Muscle layer of duodenum (tissue), 2 donors: ENCODE results near the gene HS6ST3.
"Not testable (repeated sequence)": the region's sequence is repeated elsewhere in the genome, so short reads cannot be mapped to it uniquely, and the experiment has no call there.

Experiments
- H3K27ac ChIP-seq: one replicate; pipeline ENCODE4 v1.7.0; 2013; ENCODE audit warnings: mild to moderate bottlenecking, low read length
- H3K27me3 ChIP-seq: one replicate; pipeline ENCODE4 v1.7.0; 2013; ENCODE audit warnings: low read depth, mild to moderate bottlenecking, control low read depth, low read length
- H3K36me3 ChIP-seq, 2 donors: one replicate each; pipeline ENCODE4 v1.7.0; 2013; ENCODE audit warnings: low read length in 2 of 2, control low read depth in 1 of 2, mild to moderate bottlenecking in 1 of 2; ENCODE audit not compliant: insufficient read depth in 2 of 2, control insufficient read depth in 1 of 2
- H3K4me1 ChIP-seq, 2 donors: one replicate each; pipeline ENCODE4 v1.7.0; 2013; ENCODE audit warnings: low read length in 2 of 2, mild to moderate bottlenecking in 2 of 2, control low read depth in 1 of 2, moderate library complexity in 1 of 2; ENCODE audit not compliant: insufficient read depth in 2 of 2, control insufficient read depth in 1 of 2
- H3K4me3 ChIP-seq, 2 donors: one replicate each; pipeline ENCODE4 v1.7.0; 2013; ENCODE audit warnings: low read length in 2 of 2, low read depth in 1 of 2, mild to moderate bottlenecking in 1 of 2
- H3K9me3 ChIP-seq, 2 donors: one replicate each; pipeline ENCODE4 v1.7.0; 2013; ENCODE audit warnings: low read length in 2 of 2, control low read depth in 1 of 2, mild to moderate bottlenecking in 1 of 2; ENCODE audit not compliant: control insufficient read depth in 1 of 2
- donor health status: healthy.

The HS6ST3 gene

GRCh38 chr13:96778302-96778701 lies 688.4 kb downstream of the HS6ST3 start:
- not testable (repeated sequence) for H3K27ac ChIP-seq, H3K36me3 ChIP-seq, H3K4me1 ChIP-seq, H3K9me3 ChIP-seq, H3K27me3 ChIP-seq, H3K4me3 ChIP-seq

DNA sequence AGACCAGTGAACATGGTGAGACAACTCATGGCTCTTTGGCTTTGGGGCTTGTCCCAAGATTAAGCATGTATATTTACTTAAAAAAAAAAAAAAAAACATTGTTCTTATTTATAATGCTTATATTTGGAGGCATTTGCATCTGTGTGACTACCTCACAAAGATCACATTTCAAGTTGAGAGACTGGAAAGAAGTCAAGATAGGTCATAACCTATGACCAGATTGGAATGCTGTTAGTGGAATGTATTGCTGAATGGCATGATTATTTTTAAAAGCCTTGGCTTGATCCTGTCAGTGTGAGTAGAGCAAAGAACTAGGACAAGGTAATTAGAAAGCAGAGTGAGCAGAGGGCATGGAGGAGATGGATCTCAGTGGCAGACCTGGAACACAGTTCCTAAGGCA lies 689.8 kb downstream of the HS6ST3 start:
- no peaks in the 10 kb centered on the region for H3K4me1 ChIP-seq
- peaks cover 0 to 2% of the 10 kb centered on the region in 2 donors for H3K9me3 ChIP-seq
- no peaks in the 10 kb centered on the region for H3K27me3 ChIP-seq
- no peak overlapping the region for H3K27ac ChIP-seq
- H3K36me3 ChIP-seq: no peaks in the 10 kb centered on the region
- no peak overlapping the region for H3K4me3 ChIP-seq

DNA sequence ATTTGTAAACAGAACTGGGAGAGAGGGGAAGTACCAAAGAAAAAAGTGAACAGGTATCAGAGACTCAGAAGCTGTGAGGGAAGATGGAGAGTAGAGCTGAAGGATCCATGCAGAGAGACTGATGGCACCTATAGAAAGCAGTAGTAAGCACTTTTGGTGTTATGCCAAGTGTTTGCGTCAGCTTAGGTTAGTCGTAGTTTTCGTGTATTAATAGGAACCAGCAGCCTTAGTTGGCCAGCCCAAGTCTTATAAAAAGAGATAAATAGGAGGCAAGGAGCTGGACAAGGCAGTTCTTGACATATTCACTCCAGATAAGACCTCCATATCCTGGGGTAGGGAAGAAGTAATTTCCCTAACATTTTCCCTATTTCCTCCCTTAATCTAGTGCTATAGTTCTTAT lies 690.2 kb downstream of the HS6ST3 start:
- H3K4me3 ChIP-seq: no peak overlapping the region
- H3K27ac ChIP-seq: no peak overlapping the region
- H3K27me3 ChIP-seq: no peaks in the 10 kb centered on the region
- H3K4me1 ChIP-seq: no peaks in the 10 kb centered on the region
- H3K9me3 ChIP-seq: peaks cover 0 to 2% of the 10 kb centered on the region in 2 donors
- no peaks in the 10 kb centered on the region for H3K36me3 ChIP-seq

DNA sequence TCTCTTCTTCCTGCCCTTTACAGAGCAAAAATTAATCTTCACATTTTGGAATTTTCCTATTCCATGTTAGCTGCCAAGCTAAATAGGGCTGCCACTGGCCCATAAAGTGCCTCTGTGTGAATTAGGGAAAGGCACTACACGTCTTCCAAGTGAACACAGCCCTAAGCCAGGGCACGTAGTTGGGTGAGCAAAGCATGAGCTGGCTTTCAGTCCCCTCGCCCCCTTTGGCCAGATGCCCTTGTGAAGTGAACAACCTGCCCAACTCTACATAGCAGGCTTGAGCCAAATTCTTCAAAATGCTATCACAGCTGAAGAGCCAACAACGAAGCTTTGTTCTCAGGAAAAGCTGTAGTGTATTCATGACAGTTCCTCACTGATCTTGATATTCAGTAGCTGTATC lies 691.2 kb downstream of the HS6ST3 start:
- Histone ChIP-seq H3K4me1 (no peaks in the 10 kb centered on the region), H3K27ac (no peak overlapping the region), H3K4me3 (no peak overlapping the region), H3K27me3 (no peaks in the 10 kb centered on the region), H3K9me3 (peaks cover 0 to 2% of the 10 kb centered on the region in 2 donors), H3K36me3 (no peaks in the 10 kb centered on the region)

DNA sequence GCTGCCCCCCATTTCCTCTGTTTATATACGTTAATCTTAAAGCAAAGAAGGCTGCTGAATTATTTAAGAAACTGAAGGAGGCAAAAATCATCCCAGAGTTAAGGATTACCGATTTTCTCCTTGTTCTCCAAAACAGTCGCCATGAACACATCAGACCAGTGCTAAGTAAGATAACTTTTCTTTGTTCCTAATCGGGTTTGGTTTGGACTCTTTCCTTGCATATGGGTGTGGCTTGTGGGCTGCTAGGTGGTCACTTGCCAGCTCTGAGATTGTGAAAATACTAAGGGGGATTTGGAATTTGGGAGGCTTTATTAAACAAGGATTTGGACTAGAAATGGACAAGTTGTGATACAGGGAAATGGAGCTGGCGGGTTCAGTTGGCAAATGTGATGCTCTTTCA lies 692.3 kb downstream of the HS6ST3 start:
- H3K4me3 ChIP-seq: no peak overlapping the region
- no peaks in the 10 kb centered on the region for H3K36me3 ChIP-seq
- H3K4me1 ChIP-seq: no peaks in the 10 kb centered on the region
- H3K27me3 ChIP-seq: no peaks in the 10 kb centered on the region
- H3K27ac ChIP-seq: no peak overlapping the region
- peaks cover 0 to 7% of the 10 kb centered on the region in 2 donors for H3K9me3 ChIP-seq

DNA sequence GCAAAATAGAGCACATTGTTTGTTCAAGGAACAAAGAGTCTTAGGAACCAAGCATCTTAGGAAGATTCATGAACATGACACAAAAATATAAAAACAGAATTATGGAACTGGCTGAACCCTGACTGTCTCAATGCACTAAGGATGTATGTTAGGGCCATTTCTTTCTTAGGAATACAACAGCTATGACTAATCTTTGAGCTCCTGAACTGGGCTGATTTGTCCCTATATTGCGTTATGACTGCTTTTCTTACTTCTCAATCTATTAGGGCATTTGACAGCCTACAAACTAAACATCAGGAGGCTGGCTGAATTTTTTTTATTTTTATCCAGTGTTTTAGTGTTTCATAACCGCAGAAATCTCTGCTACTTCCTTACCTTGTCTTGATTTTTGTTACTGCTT lies 693.1 kb downstream of the HS6ST3 start:
- Histone ChIP-seq H3K27ac (no peak overlapping the region), H3K27me3 (no peaks in the 10 kb centered on the region), H3K9me3 (peaks cover 0 to 7% of the 10 kb centered on the region in 2 donors), H3K4me3 (no peak overlapping the region), H3K4me1 (no peaks in the 10 kb centered on the region), H3K36me3 (no peaks in the 10 kb centered on the region)

- H3K4me1 ChIP-seq: no peaks in the 10 kb centered on the region
- no peak overlapping the region for H3K27ac ChIP-seq
- no peaks in the 10 kb centered on the region for H3K27me3 ChIP-seq
- H3K36me3 ChIP-seq: no peaks in the 10 kb centered on the region
- peaks cover 0 to 7% of the 10 kb centered on the region in 2 donors for H3K9me3 ChIP-seq
- no peak overlapping the region for H3K4me3 ChIP-seq
Measured at GRCh38 chr13:96783511-96783910, 693.6 kb downstream of the HS6ST3 start.

GRCh38 chr13:96785986-96786385 lies 696.1 kb downstream of the HS6ST3 start:
- Histone ChIP-seq H3K4me1 (no peaks in the 10 kb centered on the region), H3K27ac (no peak overlapping the region), H3K36me3 (no peaks in the 10 kb centered on the region), H3K9me3 (peaks cover 0 to 5% of the 10 kb centered on the region in 2 donors), H3K27me3 (no peaks in the 10 kb centered on the region), H3K4me3 (no peak overlapping the region)

GRCh38 chr13:96792188-96792587 lies 702.3 kb downstream of the HS6ST3 start:
- H3K27me3 ChIP-seq: no peaks in the 10 kb centered on the region
- H3K4me3 ChIP-seq: no peak overlapping the region
- H3K9me3 ChIP-seq: no peaks in the 10 kb centered on the region
- no peaks in the 10 kb centered on the region for H3K4me1 ChIP-seq
- no peak overlapping the region for H3K27ac ChIP-seq
- H3K36me3 ChIP-seq: no peaks in the 10 kb centered on the region

DNA sequence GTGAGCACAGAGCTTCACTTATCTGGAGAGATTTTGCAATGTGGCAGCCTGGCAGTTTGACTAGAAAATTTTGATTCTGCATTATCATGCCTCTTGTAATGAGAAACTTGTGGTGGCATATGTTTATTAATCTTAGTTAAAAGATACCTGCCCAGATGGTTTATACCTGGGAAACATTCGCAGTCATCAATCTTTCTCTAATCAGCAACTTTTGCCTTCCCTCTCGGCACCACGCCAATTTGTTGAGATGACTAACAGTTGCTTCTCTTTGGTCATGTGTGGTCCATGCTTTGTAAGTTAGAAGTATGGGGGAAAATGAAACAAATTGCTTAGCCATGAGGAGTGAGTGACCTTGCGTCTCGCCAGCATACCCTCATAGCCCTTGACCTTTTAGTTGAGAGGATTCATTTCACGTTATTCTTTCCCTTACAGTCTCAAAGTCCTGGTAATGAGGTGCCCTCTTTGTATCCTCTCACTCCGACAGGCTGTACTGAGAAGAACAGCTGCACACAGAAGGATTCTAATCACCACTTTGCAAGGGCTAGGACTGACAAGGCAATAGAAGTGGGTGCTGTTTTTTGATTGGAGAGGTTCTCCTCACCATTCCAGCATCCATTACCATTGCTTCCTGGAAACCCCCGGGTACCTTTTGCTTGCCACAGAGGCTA lies 703.0 kb downstream of the HS6ST3 start:
- Histone ChIP-seq H3K36me3 (no peaks in the 10 kb centered on the region), H3K4me3 (no peak overlapping the region), H3K27me3 (no peaks in the 10 kb centered on the region), H3K4me1 (no peaks in the 10 kb centered on the region), H3K27ac (no peak overlapping the region), H3K9me3 (no peaks in the 10 kb centered on the region)

DNA sequence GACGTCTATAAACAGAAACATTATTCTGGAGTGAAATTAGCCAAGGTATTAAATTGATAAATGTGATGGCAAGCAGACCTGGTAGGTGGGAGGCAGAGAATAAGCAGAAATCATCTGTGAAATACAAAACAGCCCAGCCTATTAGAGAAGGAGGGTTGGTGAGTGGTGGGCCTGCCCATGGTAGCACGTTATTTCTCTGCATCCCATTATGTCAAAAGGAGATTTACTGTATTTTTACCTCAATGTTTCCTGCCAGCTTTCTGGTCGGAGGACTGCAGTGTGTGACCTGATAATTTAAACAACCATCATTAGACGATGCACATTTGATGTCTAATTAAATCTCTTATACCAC lies 703.5 kb downstream of the HS6ST3 start:
- H3K4me3 ChIP-seq: no peak overlapping the region
- no peaks in the 10 kb centered on the region for H3K9me3 ChIP-seq
- no peak overlapping the region for H3K27ac ChIP-seq

GRCh38 chr13:96794669-96795068 lies 704.8 kb downstream of the HS6ST3 start:
- Histone ChIP-seq H3K27me3 (no peaks in the 10 kb centered on the region), H3K4me3 (no peak overlapping the region), H3K4me1 (no peaks in the 10 kb centered on the region), H3K9me3 (no peaks in the 10 kb centered on the region), H3K27ac (no peak overlapping the region), H3K36me3 (no peaks in the 10 kb centered on the region)

More for the DNA sequence above, 703.5 kb downstream of the HS6ST3 start:
- H3K36me3 ChIP-seq: no peaks in the 10 kb centered on the region
- H3K4me1 ChIP-seq: no peaks in the 10 kb centered on the region
- H3K27me3 ChIP-seq: no peaks in the 10 kb centered on the region
